NCI-H2196 (cell line): Measurements from ENCODE around the gene RELN.

Source experiments
- DNase-seq: peaks from one replicate; lab custom pipeline; 2025; ENCODE audit not compliant: unreplicated experiment; lab: John Stamatoyannopoulos, UW

RELN gene

GRCh38 chr7:103855671-103856070 is 133.8 kb downstream of the RELN start:
- no peak for DNase-seq

GRCh38 chr7:103854611-103855010 is 134.8 kb downstream of the RELN start:
- no peak for DNase-seq

GRCh38 chr7:103851357-103851756 is 138.1 kb downstream of the RELN start:
- DNase-seq = no peak

GRCh38 chr7:103843689-103844480 is 145.6 kb downstream of the RELN start:
- DNase-seq = no peak

- no peak for DNase-seq
Measured at GRCh38 chr7:103833401-103833800, 156.1 kb downstream of the RELN start.

GRCh38 chr7:103832438-103832837 is 157.0 kb downstream of the RELN start:
- DNase-seq = no peak

GRCh38 chr7:103824251-103824650 is 165.2 kb downstream of the RELN start:
- DNase-seq = no peak

GRCh38 chr7:103823084-103823483 is 166.4 kb downstream of the RELN start:
- DNase-seq = no peak

GRCh38 chr7:103821092-103821491 is 168.4 kb downstream of the RELN start:
- DNase-seq = no peak

GRCh38 chr7:103815972-103816371 is 173.5 kb downstream of the RELN start:
- peak; percentile 14 for DNase-seq

- DNase-seq = no peak
Measured at GRCh38 chr7:103813970-103814369, 175.5 kb downstream of the RELN start.

- DNase-seq = peak; percentile 75
Measured at GRCh38 chr7:103811997-103812396, 177.5 kb downstream of the RELN start.

GRCh38 chr7:103811290-103811689 is 178.2 kb downstream of the RELN start:
- no peak for DNase-seq

GRCh38 chr7:103810112-103810744 is 179.2 kb downstream of the RELN start:
- no peak for DNase-seq

- no peak for DNase-seq
Measured at GRCh38 chr7:103809229-103809994, 180.0 kb downstream of the RELN start.

- no peak for DNase-seq
Measured at GRCh38 chr7:103805346-103805745, 184.1 kb downstream of the RELN start.

- DNase-seq = no peak
Measured at GRCh38 chr7:103803631-103804030, 185.8 kb downstream of the RELN start.

GRCh38 chr7:103799298-103799697 is 190.2 kb downstream of the RELN start:
- DNase-seq = no peak

- no peak for DNase-seq
Measured at GRCh38 chr7:103797647-103798307, 191.7 kb downstream of the RELN start.

- DNase-seq = no peak
Measured at GRCh38 chr7:103796327-103796962, 193.0 kb downstream of the RELN start.

GRCh38 chr7:103795787-103796186 is 193.7 kb downstream of the RELN start:
- peak; percentile 78 for DNase-seq
